Measurements from ENCODE around the gene ZNF540. TPM values are rescaled to one million over a fixed set of nuclear protein-coding genes. Genes with fewer than 3 reads are reported as not detected.

ZNF540 gene
- total RNA-seq, 3 donors from 2014 or later (not counting 1 experiment from before 2014, with no cell fraction given), result 6.4 to 7.5 (median 7.0) TPM

GRCh38 chr19:37564624-37565369, 29.9 kb upstream of the ZNF540 start:
- H3K4me1 Mint-ChIP-seq, result no peaks in the 10 kb centered on the region
- intact Hi-C loops (cut with micrococcal nuclease), result loop anchor here (10.0 kb wide), 1 partner anchor 120 kb away; no protein-coding TSS in a partner anchor
- DNase-seq, result peak in 1 of 2 donors; percentile 2
- Histone ChIP-seq H3K4me3 (ENCODE audit: low read length) (no peak overlapping the region), H3K27me3 (ENCODE audit: control insufficient read depth, insufficient read depth, low read length) (no peaks in the 10 kb centered on the region), H3K27ac (ENCODE audit: low read length) (no peak overlapping the region), H3K36me3 (ENCODE audit: control insufficient read depth, insufficient read depth, low read length) (peaks cover 19% of the 10 kb centered on the region), H3K9me3 (ENCODE audit: control insufficient read depth, insufficient read depth, low read length) (peaks cover 57% of the 10 kb centered on the region), H3K4me1 (ENCODE audit: control insufficient read depth, insufficient read depth, low read length) (no peaks in the 10 kb centered on the region)
- H3K27me3 Mint-ChIP-seq (ENCODE audit: low read depth in 2 of 2), result no peaks in the 10 kb centered on the region
- TF ChIP-seq CTCF (IDR thresholded peaks at IDR 0.05), result no peak
- H3K36me3 Mint-ChIP-seq, result peaks cover 81% of the 10 kb centered on the region
- no peak for ATAC-seq
- no peak overlapping the region for H3K27ac Mint-ChIP-seq
- peaks cover 23 to 37% of the 10 kb centered on the region in 2 donors for H3K9me3 Mint-ChIP-seq
- 93% methylated on average over 6 of the region's 7 CpGs for WGBS (ENCODE audit: insufficient coverage)
- no peak overlapping the region for H3K4me3 Mint-ChIP-seq

GRCh38 chr19:37565370-37565669, 29.4 kb upstream of the ZNF540 start:
- intact Hi-C loops (cut with micrococcal nuclease), result loop anchor here (10.0 kb wide), 1 partner anchor 121 kb away; no protein-coding TSS in a partner anchor
- no peaks in the 10 kb centered on the region for H3K4me1 Mint-ChIP-seq
- no peaks in the 10 kb centered on the region for H3K4me1 ChIP-seq (ENCODE audit: control insufficient read depth, insufficient read depth, low read length)
- peaks cover 56% of the 10 kb centered on the region for H3K9me3 ChIP-seq (ENCODE audit: control insufficient read depth, insufficient read depth, low read length)
- H3K36me3 Mint-ChIP-seq, result peaks cover 86% of the 10 kb centered on the region
- H3K4me3 ChIP-seq (ENCODE audit: low read length), result no peak overlapping the region
- DNase-seq (no peak), ATAC-seq (no peak)
- peaks cover 19% of the 10 kb centered on the region for H3K36me3 ChIP-seq (ENCODE audit: control insufficient read depth, insufficient read depth, low read length)
- no peaks in the 10 kb centered on the region for H3K27me3 ChIP-seq (ENCODE audit: control insufficient read depth, insufficient read depth, low read length)
- H3K27me3 Mint-ChIP-seq (ENCODE audit: low read depth in 2 of 2), result no peaks in the 10 kb centered on the region
- no peak for TF ChIP-seq CTCF (IDR thresholded peaks at IDR 0.05)
- no peak overlapping the region for H3K4me3 Mint-ChIP-seq
- no peak overlapping the region for H3K27ac Mint-ChIP-seq
- H3K27ac ChIP-seq (ENCODE audit: low read length), result no peak overlapping the region
- peaks cover 25 to 41% of the 10 kb centered on the region in 2 donors for H3K9me3 Mint-ChIP-seq

GRCh38 chr19:37572203-37572602, 22.5 kb upstream of the ZNF540 start:
- intact Hi-C loops (cut with micrococcal nuclease), result no loop called here
- peaks cover 12% of the 10 kb centered on the region for H3K36me3 ChIP-seq (ENCODE audit: control insufficient read depth, insufficient read depth, low read length)
- Mint-ChIP-seq H3K36me3 (peaks cover 55% of the 10 kb centered on the region), H3K27me3 (ENCODE audit: low read depth in 2 of 2) (no peaks in the 10 kb centered on the region), H3K27ac (no peak overlapping the region), H3K4me1 (no peaks in the 10 kb centered on the region), H3K9me3 (peaks cover 20 to 32% of the 10 kb centered on the region in 2 donors), H3K4me3 (no peak overlapping the region)
- H3K27ac ChIP-seq (ENCODE audit: low read length), result no peak overlapping the region
- no peaks in the 10 kb centered on the region for H3K4me1 ChIP-seq (ENCODE audit: control insufficient read depth, insufficient read depth, low read length)
- no peak for ATAC-seq
- no peaks in the 10 kb centered on the region for H3K27me3 ChIP-seq (ENCODE audit: control insufficient read depth, insufficient read depth, low read length)
- peaks cover 37% of the 10 kb centered on the region for H3K9me3 ChIP-seq (ENCODE audit: control insufficient read depth, insufficient read depth, low read length)
- H3K4me3 ChIP-seq (ENCODE audit: low read length), result no peak overlapping the region
- TF ChIP-seq CTCF (IDR thresholded peaks at IDR 0.05), result no peak
- DNase-seq, result no peak

- Mint-ChIP-seq H3K9me3 (peaks cover 3 to 13% of the 10 kb centered on the region in 2 donors), H3K36me3 (peaks cover 30% of the 10 kb centered on the region)
Measured at GRCh38 chr19:37583340-37583739, 11.3 kb upstream of the ZNF540 start.

More at GRCh38 chr19:37583340-37583739, 11.3 kb upstream of the ZNF540 start:
- no peaks in the 10 kb centered on the region for H3K4me1 ChIP-seq (ENCODE audit: control insufficient read depth, insufficient read depth, low read length)
- intact Hi-C loops (cut with micrococcal nuclease), result no loop called here
- H3K4me1 Mint-ChIP-seq, result peaks cover 0 to 6% of the 10 kb centered on the region in 2 donors
- H3K4me3 Mint-ChIP-seq, result no peak overlapping the region
- H3K9me3 ChIP-seq (ENCODE audit: control insufficient read depth, insufficient read depth, low read length), result peaks cover 47% of the 10 kb centered on the region
- H3K27ac Mint-ChIP-seq, result no peak overlapping the region
- H3K4me3 ChIP-seq (ENCODE audit: low read length), result no peak overlapping the region
- H3K36me3 ChIP-seq (ENCODE audit: control insufficient read depth, insufficient read depth, low read length), result peaks cover 71% of the 10 kb centered on the region
- DNase-seq (no peak), ATAC-seq (no peak)
- no peak overlapping the region for H3K27ac ChIP-seq (ENCODE audit: low read length)
- no peaks in the 10 kb centered on the region for H3K27me3 ChIP-seq (ENCODE audit: control insufficient read depth, insufficient read depth, low read length)
- 86% methylated on average over 2 of the region's 2 CpGs for WGBS (ENCODE audit: insufficient coverage)
- no peak for TF ChIP-seq CTCF (IDR thresholded peaks at IDR 0.05)
- no peaks in the 10 kb centered on the region for H3K27me3 Mint-ChIP-seq (ENCODE audit: low read depth in 2 of 2)
